Uterus (tissue), 2 donors: ENCODE measurements around the gene PDLIM1.

Experiments used
- CTCF ChIP-seq, 4 experiments: fragments of 200-600 bp in 2 of 4; fragments of 450-650 bp in 2 of 4; sonication (generic) in 2 of 4; IDR thresholded peaks; one replicate each; pipeline ENCODE4 v1.5.1; 2016 to 2019; ENCODE audit warnings: antibody characterized with exemption in 4 of 4, mild to moderate bottlenecking in 2 of 4, moderate library complexity in 1 of 4
- POLR2A ChIP-seq, 2 donors: fragments of 450-650 bp; IDR thresholded peaks; one replicate each; pipeline ENCODE4 v1.6.1; 2016; ENCODE audit warnings: antibody characterized with exemption in 2 of 2, mild to moderate bottlenecking in 1 of 2, moderate library complexity in 1 of 2

- TF ChIP-seq CTCF (IDR thresholded peaks at IDR 0.05): no peak
- no peak for TF ChIP-seq POLR2A (IDR thresholded peaks at IDR 0.05)
Observed at GRCh38 chr10:95265572-95265971, 25.2 kb downstream of the PDLIM1 start.
